GM21423 (cell line): ENCODE results near the gene UGT2B10.
"Not testable (repeated sequence)": the region's sequence is repeated elsewhere in the genome, so short reads cannot be mapped to it uniquely, and the experiment has no call there.

Experiments used
- ATAC-seq: cut with Tn5 transposase; IDR thresholded peaks from one replicate; pipeline ENCODE4 v1.9.1; 2021; ENCODE audit warnings: mild to moderate bottlenecking, moderate library complexity; ENCODE audit not compliant: unreplicated experiment

UGT2B10 gene

GRCh38 chr4:68815617-68816409 lies at the start of gene UGT2B10:
TSS of gene UGT2B10 (plus strand) at chr4:68815994. CDS start at chr4:68816020, 26 bp downstream.
- not testable (repeated sequence) for ATAC-seq

- not testable (repeated sequence) for ATAC-seq
Observed at GRCh38 chr4:68771836-68772235, 44.0 kb upstream of the UGT2B10 start.

GRCh38 chr4:68773699-68774098 lies 42.1 kb upstream of the UGT2B10 start:
- no peak for ATAC-seq

- ATAC-seq, result no peak
Observed at GRCh38 chr4:68780232-68780631, 35.6 kb upstream of the UGT2B10 start.

- ATAC-seq, result no peak
Observed at GRCh38 chr4:68797048-68797447, 18.7 kb upstream of the UGT2B10 start.

- no peak for ATAC-seq
Observed at GRCh38 chr4:68797618-68798017, 18.2 kb upstream of the UGT2B10 start.

GRCh38 chr4:68803013-68803412 lies 12.8 kb upstream of the UGT2B10 start:
- no peak for ATAC-seq

- ATAC-seq, result no peak
Observed at GRCh38 chr4:68808060-68808459, 7.7 kb upstream of the UGT2B10 start.

GRCh38 chr4:68810919-68811318 lies 4.9 kb upstream of the UGT2B10 start:
- no peak for ATAC-seq

GRCh38 chr4:68816410-68817265 lies 844 bp downstream of the UGT2B10 start:
- not testable (repeated sequence) for ATAC-seq

GRCh38 chr4:68817386-68817785 lies 1.6 kb downstream of the UGT2B10 start:
- ATAC-seq, result no peak

- ATAC-seq, result not testable (repeated sequence)
Observed at GRCh38 chr4:68818030-68818462, 2.3 kb downstream of the UGT2B10 start.

GRCh38 chr4:68831642-68832041 lies 15.8 kb downstream of the UGT2B10 start:
- ATAC-seq, result no peak

- ATAC-seq, result no peak
Observed at GRCh38 chr4:68850293-68850692, 34.5 kb downstream of the UGT2B10 start.

GRCh38 chr4:68855771-68856170 lies 40.0 kb downstream of the UGT2B10 start:
- no peak for ATAC-seq

- no peak for ATAC-seq
Observed at GRCh38 chr4:68858039-68858438, 42.2 kb downstream of the UGT2B10 start.

- ATAC-seq, result no peak
Observed at GRCh38 chr4:68859655-68860054, 43.9 kb downstream of the UGT2B10 start.

- ATAC-seq, result no peak
Observed at GRCh38 chr4:68861057-68861456, 45.3 kb downstream of the UGT2B10 start.

GRCh38 chr4:68864438-68865187 lies 48.8 kb downstream of the UGT2B10 start:
- no peak for ATAC-seq

GRCh38 chr4:68865188-68865638 lies 49.4 kb downstream of the UGT2B10 start:
- no peak for ATAC-seq

- no peak for ATAC-seq
Observed at GRCh38 chr4:68865760-68866159, 50.0 kb downstream of the UGT2B10 start.
